Transverse colon (tissue), 4 donors: ENCODE results near the gene GAB1. TPM values are rescaled to one million over a fixed set of nuclear protein-coding genes. Genes with fewer than 3 reads are reported as not detected.

Experiments used
- DNase-seq: peaks from one replicate; pipeline ENCODE4 v3.0.0-alpha.2; 2019
- H3K27ac ChIP-seq, 4 donors: fragments of 200-600 bp; sonication (generic); 2 replicates each; pipeline ENCODE4 v1.5.1; 2016 to 2018; ENCODE audit warnings: inconsistent platforms in 4 of 4
- H3K27me3 ChIP-seq: fragments of 200-600 bp; sonication (generic); 2 replicates; pipeline ENCODE4 v1.5.1; 2017; ENCODE audit warnings: inconsistent platforms
- H3K36me3 ChIP-seq, 4 donors: fragments of 200-600 bp; sonication (generic); 2 replicates each; pipeline ENCODE4 v1.5.1; 2017 to 2019; ENCODE audit warnings: inconsistent platforms in 4 of 4
- H3K4me1 ChIP-seq, 4 donors: fragments of 200-600 bp; sonication (generic); 2 replicates each; pipeline ENCODE4 v1.5.1; 2017 to 2020; ENCODE audit warnings: inconsistent platforms in 4 of 4
- H3K4me3 ChIP-seq, 4 donors: fragments of 200-600 bp; sonication (generic); 1 replicate in 1 of 4; 2 replicates in 3 of 4; pipeline versions ENCODE4 v1.5.1 to v1.6.1; 2017 to 2019; ENCODE audit warnings: inconsistent platforms in 4 of 4
- H3K9me3 ChIP-seq, 2 donors: fragments of 200-600 bp; sonication (generic); 2 replicates each; pipeline ENCODE4 v1.5.1; 2017 to 2019; ENCODE audit warnings: inconsistent platforms in 2 of 2
- EP300 ChIP-seq: sonication (generic); formaldehyde crosslinking; IDR thresholded peaks from one replicate; pipeline ENCODE4 v1.6.1; 2017; ENCODE audit warnings: antibody characterized with exemption, low read depth
- POLR2A ChIP-seq: fragments of 450-650 bp; IDR thresholded peaks from one replicate; pipeline ENCODE4 v1.6.1; 2016; ENCODE audit warnings: antibody characterized with exemption, mild to moderate bottlenecking, moderate library complexity
- POLR2AphosphoS5 ChIP-seq, 3 donors: sonication (generic); formaldehyde crosslinking; IDR thresholded peaks; one replicate each; pipeline ENCODE4 v1.6.1; 2016; ENCODE audit warnings: antibody characterized with exemption in 3 of 3
- WGBS, 2 donors: methylation state at CpG; one replicate each; pipeline ENCODE4 v1.1.5; 2018; ENCODE audit warnings: low coverage in 1 of 2; 5-methylcytosine and 5-hydroxymethylcytosine counted together
- in situ Hi-C, 4 donors: fragments of 200-750 bp; cut with MboI; loops; one replicate each; pipeline versions ENCODE4 v1.15.0 to v1.15.1; 2017; ENCODE audit warnings: low sequenced_read_pairs in 3 of 4, low pct_ligation_motif_present in 1 of 4, low pct_unique_long_range_greater_than_20kb in 1 of 4
- intact Hi-C: fragments of 100-400 bp; cut with DNase I; formaldehyde crosslinking; loops from one replicate; pipeline ENCODE4 v1.15.1; 2023; ENCODE audit warnings: low total_unique reads
- total RNA-seq, 4 donors: library from RNA; depleted of rRNA; stranded (reverse); fragments of >200 nt; gene quantifications; one replicate each; pipeline ENCODE4 v1.1.0, GENCODE V29; 2016
- TF ChIP-seq, protein P1 (sequence below), 5 experiments: fragments of 200-600 bp in 3 of 5; fragments of 450-650 bp in 2 of 5; sonication (generic) in 3 of 5; IDR thresholded peaks; 1 replicate in 2 of 5; 2 replicates in 3 of 5; pipeline ENCODE4 v1.5.1; 2016 to 2017; ENCODE audit warnings: antibody characterized with exemption in 5 of 5, inconsistent platforms in 3 of 5, mild to moderate bottlenecking in 2 of 5, moderate library complexity in 1 of 5

Gene GAB1
- total RNA-seq, 4 donors from 2014 or later: 33.0 to 72.7 (median 62.2) TPM

DNA sequence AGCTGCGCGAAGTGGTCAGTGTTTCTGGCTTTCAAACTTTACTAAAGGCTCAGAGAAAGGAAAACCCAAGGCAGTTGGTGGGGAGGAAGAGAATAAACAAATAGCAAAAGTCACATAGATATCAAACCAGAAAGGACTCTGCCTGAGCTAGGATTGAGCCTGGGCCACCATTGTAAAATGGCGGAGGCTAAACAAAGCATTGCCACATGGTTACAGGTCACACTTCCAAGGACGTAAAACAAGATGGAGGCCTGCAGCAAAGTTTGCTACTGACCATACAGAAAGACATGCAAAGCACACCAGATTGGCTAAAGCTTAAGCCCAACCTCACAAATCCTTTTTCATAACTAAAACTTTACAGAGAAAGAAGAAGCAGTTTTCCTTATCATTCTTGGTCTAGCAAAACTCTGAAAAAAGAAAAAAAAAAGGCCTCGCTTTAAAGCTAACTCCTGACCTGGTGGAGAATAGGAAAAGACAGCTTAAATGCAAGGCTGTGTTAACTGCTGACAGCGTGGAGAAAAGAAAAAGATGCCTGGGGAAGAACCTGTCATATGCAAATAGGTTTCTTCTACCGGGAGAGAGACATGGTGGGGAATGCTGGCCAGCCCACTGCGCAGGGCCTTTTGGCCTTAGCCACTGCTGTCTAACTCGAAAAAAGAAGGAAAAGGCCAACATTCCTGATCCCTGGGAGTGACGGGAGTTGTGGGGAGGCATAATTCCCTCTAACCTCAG is 95.0 kb downstream of the GAB1 start:
- intact Hi-C loops: no loop called here
- H3K36me3 ChIP-seq: peaks cover 0 to 18% (median 2%) of the 10 kb centered on the region in 4 donors
- H3K27me3 ChIP-seq: no peaks in the 10 kb centered on the region
- no peak for TF ChIP-seq EP300
- TF ChIP-seq, protein P1, sequence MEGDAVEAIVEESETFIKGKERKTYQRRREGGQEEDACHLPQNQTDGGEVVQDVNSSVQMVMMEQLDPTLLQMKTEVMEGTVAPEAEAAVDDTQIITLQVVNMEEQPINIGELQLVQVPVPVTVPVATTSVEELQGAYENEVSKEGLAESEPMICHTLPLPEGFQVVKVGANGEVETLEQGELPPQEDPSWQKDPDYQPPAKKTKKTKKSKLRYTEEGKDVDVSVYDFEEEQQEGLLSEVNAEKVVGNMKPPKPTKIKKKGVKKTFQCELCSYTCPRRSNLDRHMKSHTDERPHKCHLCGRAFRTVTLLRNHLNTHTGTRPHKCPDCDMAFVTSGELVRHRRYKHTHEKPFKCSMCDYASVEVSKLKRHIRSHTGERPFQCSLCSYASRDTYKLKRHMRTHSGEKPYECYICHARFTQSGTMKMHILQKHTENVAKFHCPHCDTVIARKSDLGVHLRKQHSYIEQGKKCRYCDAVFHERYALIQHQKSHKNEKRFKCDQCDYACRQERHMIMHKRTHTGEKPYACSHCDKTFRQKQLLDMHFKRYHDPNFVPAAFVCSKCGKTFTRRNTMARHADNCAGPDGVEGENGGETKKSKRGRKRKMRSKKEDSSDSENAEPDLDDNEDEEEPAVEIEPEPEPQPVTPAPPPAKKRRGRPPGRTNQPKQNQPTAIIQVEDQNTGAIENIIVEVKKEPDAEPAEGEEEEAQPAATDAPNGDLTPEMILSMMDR (IDR thresholded peaks at IDR 0.05): no peak
- no peak for TF ChIP-seq POLR2AphosphoS5 (IDR thresholded peaks at IDR 0.05)
- TF ChIP-seq POLR2A: no peak
- in situ Hi-C loops: no loop called here
- WGBS, 2 donors: 91 to 95% methylated on average over 8 to 10 of the region's 10 CpGs
- H3K27ac ChIP-seq: no peak overlapping the region
- no peak overlapping the region for H3K4me3 ChIP-seq
- H3K4me1 ChIP-seq: peaks cover 0 to under 1% (median 0%) of the 10 kb centered on the region in 4 donors
- H3K9me3 ChIP-seq: peaks cover 0 to 13% of the 10 kb centered on the region in 2 donors
- DNase-seq: no peak

DNA sequence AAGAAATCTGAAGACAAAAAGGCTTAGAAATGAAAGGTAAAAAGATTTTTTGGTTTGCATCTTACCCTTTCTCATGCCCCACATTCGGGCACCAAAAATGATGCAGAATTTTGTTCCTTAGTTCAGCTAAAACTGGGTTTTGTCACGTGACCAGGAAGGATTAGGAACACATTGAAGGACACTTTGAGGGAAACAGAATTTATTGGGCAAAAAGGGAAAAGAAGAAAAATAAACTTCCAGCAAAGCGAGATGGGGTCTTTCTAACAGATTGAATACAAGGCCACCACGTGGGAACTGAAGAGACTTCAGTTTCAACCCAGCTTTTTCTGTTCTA is 95.5 kb downstream of the GAB1 start:
- peaks cover 0 to 18% (median 2%) of the 10 kb centered on the region in 4 donors for H3K36me3 ChIP-seq
- peaks cover 0 to 5% (median 0%) of the 10 kb centered on the region in 4 donors for H3K4me1 ChIP-seq
- peaks cover 0 to 13% of the 10 kb centered on the region in 2 donors for H3K9me3 ChIP-seq
- no peak overlapping the region for H3K4me3 ChIP-seq
- 81 to 88% methylated on average over 4 of the region's 4 CpGs for WGBS, 2 donors
- intact Hi-C loops: no loop called here
- TF ChIP-seq EP300: no peak
- no peak for TF ChIP-seq POLR2AphosphoS5 (IDR thresholded peaks at IDR 0.05)
- no peak for TF ChIP-seq POLR2A
- TF ChIP-seq, protein P1 (IDR thresholded peaks at IDR 0.05): no peak
- in situ Hi-C loops: no loop called here
- H3K27me3 ChIP-seq: no peaks in the 10 kb centered on the region
- H3K27ac ChIP-seq: no peak overlapping the region
- no peak for DNase-seq

DNA sequence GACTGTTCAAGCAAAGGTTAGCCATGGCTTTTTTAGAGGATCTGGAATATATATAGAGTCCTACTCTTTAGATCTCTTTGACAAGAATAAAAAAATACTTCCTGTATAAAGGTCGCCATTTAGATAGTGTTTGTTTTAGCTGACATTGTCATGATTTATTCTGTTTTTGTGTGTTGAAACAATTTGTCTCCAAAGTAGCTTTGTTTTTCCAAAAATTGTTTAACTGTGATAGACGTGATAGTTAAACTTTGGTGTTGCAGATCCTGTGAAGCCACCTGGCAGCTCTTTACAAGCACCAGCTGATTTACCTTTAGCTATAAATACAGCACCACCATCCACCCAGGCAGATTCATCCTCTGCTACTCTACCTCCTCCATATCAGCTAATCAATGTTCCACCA is 96.6 kb downstream of the GAB1 start:
- intact Hi-C loops (no loop called here), in situ Hi-C loops (no loop called here)
- peaks cover 0 to 13% of the 10 kb centered on the region in 2 donors for H3K9me3 ChIP-seq
- TF ChIP-seq, protein P1 (IDR thresholded peaks at IDR 0.05): no peak
- TF ChIP-seq POLR2A (no peak), POLR2AphosphoS5 (IDR thresholded peaks at IDR 0.05) (no peak), EP300 (no peak)
- peaks cover 0 to 18% (median 2%) of the 10 kb centered on the region in 4 donors for H3K36me3 ChIP-seq
- no peak for DNase-seq
- no peak overlapping the region for H3K4me3 ChIP-seq
- H3K27ac ChIP-seq: no peak overlapping the region
- H3K4me1 ChIP-seq: peaks cover 0 to 5% (median 0%) of the 10 kb centered on the region in 4 donors
- no peaks in the 10 kb centered on the region for H3K27me3 ChIP-seq
- 42 to 69% methylated on average over 2 of the region's 2 CpGs for WGBS, 2 donors

DNA sequence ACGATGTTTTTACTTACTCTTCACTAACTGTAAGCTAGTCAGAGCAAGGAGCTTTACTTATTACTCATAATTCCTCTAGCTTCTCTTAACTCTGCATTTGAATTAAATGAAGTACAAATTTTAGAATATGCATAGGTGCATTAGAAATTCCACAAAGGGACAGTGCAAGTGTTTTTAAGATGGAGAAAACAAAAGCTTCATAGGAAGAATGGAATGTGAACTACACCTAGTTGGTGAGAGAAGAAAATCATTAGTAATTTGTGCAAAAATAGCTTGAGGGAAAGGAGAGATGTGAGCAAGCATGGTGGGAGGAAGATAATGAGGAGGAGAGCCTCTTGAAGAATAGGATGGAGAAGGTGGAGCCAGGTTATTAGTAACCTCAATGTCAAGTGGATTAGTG is 99.3 kb downstream of the GAB1 start:
- WGBS, 2 donors: 63 to 76% methylated on average over 1 of the region's 1 CpG
- no peaks in the 10 kb centered on the region for H3K27me3 ChIP-seq
- no peak overlapping the region for H3K4me3 ChIP-seq
- H3K27ac ChIP-seq: no peak overlapping the region
- DNase-seq: no peak
- H3K4me1 ChIP-seq: peaks cover 0 to 5% (median 0%) of the 10 kb centered on the region in 4 donors
- H3K9me3 ChIP-seq: peaks cover 0 to 5% of the 10 kb centered on the region in 2 donors
- in situ Hi-C loops: no loop called here
- peaks cover 0 to 26% (median 2%) of the 10 kb centered on the region in 4 donors for H3K36me3 ChIP-seq
- TF ChIP-seq, protein P1 (IDR thresholded peaks at IDR 0.05): no peak
- TF ChIP-seq POLR2A (no peak), POLR2AphosphoS5 (IDR thresholded peaks at IDR 0.05) (no peak), EP300 (no peak)
- intact Hi-C loops: no loop called here
